ENCODE measurements around the gene RPL27. TPM values are rescaled to one million over a fixed set of nuclear protein-coding genes. Genes with fewer than 3 reads are reported as not detected.
"Not testable (repeated sequence)": the region's sequence is repeated elsewhere in the genome, so short reads cannot be mapped to it uniquely, and the experiment has no call there.

The RPL27 gene
- total RNA-seq, 2 donors from 2014 or later = 406 to 507 TPM

DNA sequence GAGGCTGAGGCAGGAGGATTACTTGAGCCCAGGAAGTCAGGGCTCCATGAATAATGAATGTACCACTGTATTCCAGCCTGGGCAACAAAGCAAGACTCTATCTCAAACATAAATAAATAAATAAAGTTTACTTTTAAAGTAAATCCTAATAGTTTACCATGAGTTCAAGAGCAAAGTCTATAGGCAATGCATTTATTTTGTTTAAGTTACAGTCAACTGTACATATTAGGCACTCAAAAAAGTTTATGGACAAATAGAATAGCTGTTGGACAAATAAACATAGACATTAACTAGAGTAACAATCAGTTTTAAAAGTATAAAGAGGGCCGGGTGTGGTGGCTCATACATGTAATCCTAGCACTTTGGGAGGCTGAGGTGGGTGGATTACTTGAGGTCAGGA is 30.3 kb upstream of the RPL27 start:
- Histone ChIP-seq H3K36me3 (replicated peaks in 1 of 2; ENCODE audit: insufficient read depth in 1 of 2, low read depth in 2 of 2) (no peaks in the 10 kb centered on the region), H3K4me3 (no peak overlapping the region), H3K4me1 (peaks cover 8% of the 10 kb centered on the region), H3K27ac (no peak overlapping the region), H3K27me3 (no peaks in the 10 kb centered on the region), H3K9me3 (no peaks in the 10 kb centered on the region)
- ATAC-seq = no peak
- no peak for TF ChIP-seq POLR2A (IDR thresholded peaks at IDR 0.05)
- TF ChIP-seq, protein P1, sequence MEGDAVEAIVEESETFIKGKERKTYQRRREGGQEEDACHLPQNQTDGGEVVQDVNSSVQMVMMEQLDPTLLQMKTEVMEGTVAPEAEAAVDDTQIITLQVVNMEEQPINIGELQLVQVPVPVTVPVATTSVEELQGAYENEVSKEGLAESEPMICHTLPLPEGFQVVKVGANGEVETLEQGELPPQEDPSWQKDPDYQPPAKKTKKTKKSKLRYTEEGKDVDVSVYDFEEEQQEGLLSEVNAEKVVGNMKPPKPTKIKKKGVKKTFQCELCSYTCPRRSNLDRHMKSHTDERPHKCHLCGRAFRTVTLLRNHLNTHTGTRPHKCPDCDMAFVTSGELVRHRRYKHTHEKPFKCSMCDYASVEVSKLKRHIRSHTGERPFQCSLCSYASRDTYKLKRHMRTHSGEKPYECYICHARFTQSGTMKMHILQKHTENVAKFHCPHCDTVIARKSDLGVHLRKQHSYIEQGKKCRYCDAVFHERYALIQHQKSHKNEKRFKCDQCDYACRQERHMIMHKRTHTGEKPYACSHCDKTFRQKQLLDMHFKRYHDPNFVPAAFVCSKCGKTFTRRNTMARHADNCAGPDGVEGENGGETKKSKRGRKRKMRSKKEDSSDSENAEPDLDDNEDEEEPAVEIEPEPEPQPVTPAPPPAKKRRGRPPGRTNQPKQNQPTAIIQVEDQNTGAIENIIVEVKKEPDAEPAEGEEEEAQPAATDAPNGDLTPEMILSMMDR (IDR thresholded peaks at IDR 0.05) = no peak
- WGBS, 2 donors = 64 to 71% methylated on average over 1 of the region's 1 CpG
- intact Hi-C loops (cut with DNase I) = no loop called here
- DNase-seq = no peak

GRCh38 chr17:42969001-42969581 is 29.1 kb upstream of the RPL27 start:
- no peak overlapping the region for H3K27ac ChIP-seq
- no peaks in the 10 kb centered on the region for H3K36me3 ChIP-seq (replicated peaks in 1 of 2; ENCODE audit: insufficient read depth in 1 of 2, low read depth in 2 of 2)
- WGBS, 2 donors = 28 to 39% methylated on average over 4 to 5 of the region's 5 CpGs
- no peaks in the 10 kb centered on the region for H3K4me1 ChIP-seq
- no peak for ATAC-seq
- no peak for DNase-seq
- TF ChIP-seq, protein P1 (IDR thresholded peaks at IDR 0.05) = no peak
- TF ChIP-seq POLR2A (IDR thresholded peaks at IDR 0.05) = no peak
- H3K9me3 ChIP-seq = no peaks in the 10 kb centered on the region
- no peak overlapping the region for H3K4me3 ChIP-seq
- H3K27me3 ChIP-seq = no peaks in the 10 kb centered on the region
- intact Hi-C loops (cut with DNase I) = no loop called here

DNA sequence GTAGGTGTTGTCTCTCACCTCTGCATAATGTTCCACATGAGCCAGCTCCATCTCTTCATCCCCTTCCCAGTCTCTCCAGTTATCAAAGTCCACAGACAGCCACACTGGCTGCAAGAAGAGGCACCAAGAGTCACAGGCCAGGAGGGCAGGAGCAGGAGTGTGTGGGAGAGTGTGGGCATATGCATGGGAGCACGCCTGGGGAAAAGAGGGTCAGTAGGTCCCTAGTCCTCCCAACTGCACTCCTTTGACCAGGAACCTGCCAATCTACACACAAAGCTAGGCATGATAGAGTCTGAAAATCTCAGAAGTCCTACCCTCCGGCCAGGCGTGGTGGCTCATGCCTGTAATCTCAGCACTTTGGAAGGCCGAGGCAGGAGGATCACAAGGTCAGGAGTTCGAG is 26.6 kb upstream of the RPL27 start:
- Histone ChIP-seq H3K4me1 (no peaks in the 10 kb centered on the region), H3K27ac (no peak overlapping the region), H3K4me3 (no peak overlapping the region), H3K36me3 (replicated peaks in 1 of 2; ENCODE audit: insufficient read depth in 1 of 2, low read depth in 2 of 2) (no peaks in the 10 kb centered on the region), H3K27me3 (no peaks in the 10 kb centered on the region), H3K9me3 (no peaks in the 10 kb centered on the region)
- DNase-seq (no peak), ATAC-seq (no peak)
- TF ChIP-seq POLR2A (IDR thresholded peaks at IDR 0.05) = no peak
- TF ChIP-seq, protein P1 (IDR thresholded peaks at IDR 0.05) = no peak
- intact Hi-C loops (cut with DNase I) = no loop called here
- WGBS, 2 donors = 71 to 75% methylated on average over 5 of the region's 5 CpGs

DNA sequence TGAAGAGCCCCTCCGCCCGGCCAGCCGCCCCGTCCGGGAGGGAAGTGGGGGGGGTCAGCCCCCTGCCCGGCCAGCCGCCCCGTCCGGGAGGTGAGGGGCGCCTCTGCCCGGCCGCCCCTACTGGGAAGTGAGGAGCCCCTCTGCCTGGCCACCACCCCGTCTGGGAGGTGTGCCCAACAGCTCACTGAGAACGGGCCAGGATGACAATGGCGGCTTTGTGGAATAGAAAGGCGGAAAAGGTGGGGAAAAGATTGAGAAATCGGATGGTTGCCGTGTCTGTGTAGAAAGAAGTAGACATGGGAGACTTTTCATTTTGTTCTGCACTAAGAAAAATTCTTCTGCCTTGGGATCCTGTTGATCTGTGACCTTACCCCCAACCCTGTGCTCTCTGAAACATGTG is 24.9 kb upstream of the RPL27 start:
- WGBS, 2 donors = 77% methylated on average over 5 of the region's 18 CpGs; no CpG with 5 or more reads in 1 of the 2 donors
- H3K27ac ChIP-seq; DNase-seq; H3K36me3 ChIP-seq (replicated peaks in 1 of 2; ENCODE audit: insufficient read depth in 1 of 2, low read depth in 2 of 2); intact Hi-C loops (cut with DNase I); H3K27me3 ChIP-seq; H3K4me1 ChIP-seq; H3K4me3 ChIP-seq; ATAC-seq; H3K9me3 ChIP-seq: not testable (repeated sequence)

DNA sequence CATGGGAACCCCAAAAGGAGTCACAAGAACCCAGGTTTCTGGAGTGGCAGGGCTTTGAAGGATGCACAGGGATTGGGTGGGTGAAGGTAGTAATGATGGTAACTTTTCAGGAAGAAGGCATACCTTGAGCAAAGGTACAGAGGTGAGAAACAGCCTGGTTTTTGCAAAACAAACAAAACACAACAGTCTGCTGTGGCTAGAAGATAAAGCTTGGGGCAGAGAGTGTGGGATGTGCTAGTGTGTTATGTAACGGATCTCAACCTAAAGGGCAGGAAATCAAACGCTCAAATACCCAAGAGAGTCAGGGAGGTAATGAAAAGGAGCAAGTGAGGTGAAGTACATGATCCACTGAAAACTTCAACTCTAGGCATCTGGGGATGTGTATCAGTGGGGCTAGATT is 23.0 kb upstream of the RPL27 start:
- H3K27ac ChIP-seq = no peak overlapping the region
- H3K4me3 ChIP-seq = no peak overlapping the region
- TF ChIP-seq, protein P1 (IDR thresholded peaks at IDR 0.05) = no peak
- no peak for TF ChIP-seq POLR2A (IDR thresholded peaks at IDR 0.05)
- intact Hi-C loops (cut with DNase I) = no loop called here
- H3K36me3 ChIP-seq (replicated peaks in 1 of 2; ENCODE audit: insufficient read depth in 1 of 2, low read depth in 2 of 2) = no peaks in the 10 kb centered on the region
- no peaks in the 10 kb centered on the region for H3K27me3 ChIP-seq
- peaks cover 11% of the 10 kb centered on the region for H3K4me1 ChIP-seq
- no peak for ATAC-seq
- no peaks in the 10 kb centered on the region for H3K9me3 ChIP-seq
- 37 to 52% methylated on average over 2 of the region's 2 CpGs for WGBS, 2 donors
- no peak for DNase-seq

GRCh38 chr17:42975701-42976100 is 22.5 kb upstream of the RPL27 start:
- intact Hi-C loops (cut with DNase I); H3K4me3 ChIP-seq; H3K27me3 ChIP-seq; H3K27ac ChIP-seq; H3K36me3 ChIP-seq (replicated peaks in 1 of 2; ENCODE audit: insufficient read depth in 1 of 2, low read depth in 2 of 2); ATAC-seq; DNase-seq; H3K9me3 ChIP-seq: not testable (repeated sequence)
- peaks cover 11% of the 10 kb centered on the region for H3K4me1 ChIP-seq
- 87 to 92% methylated on average over 16 of the region's 16 CpGs for WGBS, 2 donors
